Lower leg skin (tissue), 3 donors: ENCODE measurements around the gene GPR162.

ENCODE experiments used
- POLR2A ChIP-seq, 2 donors: fragments of 450-650 bp; IDR thresholded peaks; one replicate each; pipeline ENCODE4 v1.6.1; 2016 to 2017; ENCODE audit warnings: antibody characterized with exemption in 2 of 2, mild to moderate bottlenecking in 1 of 2, moderate library complexity in 1 of 2
- TF ChIP-seq, protein P1 (sequence below), 3 donors: fragments of 450-650 bp; IDR thresholded peaks; one replicate each; pipeline ENCODE4 v1.5.1; 2016; ENCODE audit warnings: antibody characterized with exemption in 3 of 3, mild to moderate bottlenecking in 3 of 3, moderate library complexity in 2 of 3

DNA sequence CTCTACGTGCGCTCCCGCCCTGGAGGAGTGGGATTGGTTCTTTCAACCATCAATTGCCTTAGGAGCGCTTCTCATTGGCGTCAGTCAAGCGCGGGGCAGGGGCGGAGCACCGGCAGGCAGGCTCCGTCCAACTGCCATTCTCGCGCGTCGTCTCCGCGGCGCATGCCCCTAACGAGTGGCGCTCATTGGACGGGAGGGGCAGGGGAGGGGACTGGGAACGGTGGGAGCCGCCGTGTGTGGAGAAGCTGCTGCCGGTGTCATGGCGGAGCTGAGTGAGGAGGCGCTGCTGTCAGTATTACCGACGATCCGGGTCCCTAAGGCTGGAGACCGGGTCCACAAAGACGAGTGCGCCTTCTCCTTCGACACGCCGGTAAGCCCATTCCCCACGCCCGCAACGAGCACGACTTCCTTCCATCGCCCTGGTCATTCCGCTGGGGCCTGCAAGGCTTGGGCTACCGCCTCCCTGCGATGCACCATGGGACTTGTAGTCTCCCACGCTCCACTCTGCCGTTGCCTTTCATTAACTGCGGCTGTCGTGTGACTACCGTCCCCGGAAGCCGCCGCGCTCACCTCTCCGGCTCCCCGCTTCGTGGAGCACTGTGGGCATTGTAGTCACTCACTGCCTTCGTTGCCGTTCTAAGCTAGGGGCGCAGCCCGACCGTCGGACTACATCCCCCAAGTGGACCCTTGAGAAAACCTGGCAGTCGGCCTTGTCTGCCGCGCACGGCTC lies 30.5 kb downstream of the GPR162 start, which contains the start of gene USP5:
- TF ChIP-seq, protein P1, sequence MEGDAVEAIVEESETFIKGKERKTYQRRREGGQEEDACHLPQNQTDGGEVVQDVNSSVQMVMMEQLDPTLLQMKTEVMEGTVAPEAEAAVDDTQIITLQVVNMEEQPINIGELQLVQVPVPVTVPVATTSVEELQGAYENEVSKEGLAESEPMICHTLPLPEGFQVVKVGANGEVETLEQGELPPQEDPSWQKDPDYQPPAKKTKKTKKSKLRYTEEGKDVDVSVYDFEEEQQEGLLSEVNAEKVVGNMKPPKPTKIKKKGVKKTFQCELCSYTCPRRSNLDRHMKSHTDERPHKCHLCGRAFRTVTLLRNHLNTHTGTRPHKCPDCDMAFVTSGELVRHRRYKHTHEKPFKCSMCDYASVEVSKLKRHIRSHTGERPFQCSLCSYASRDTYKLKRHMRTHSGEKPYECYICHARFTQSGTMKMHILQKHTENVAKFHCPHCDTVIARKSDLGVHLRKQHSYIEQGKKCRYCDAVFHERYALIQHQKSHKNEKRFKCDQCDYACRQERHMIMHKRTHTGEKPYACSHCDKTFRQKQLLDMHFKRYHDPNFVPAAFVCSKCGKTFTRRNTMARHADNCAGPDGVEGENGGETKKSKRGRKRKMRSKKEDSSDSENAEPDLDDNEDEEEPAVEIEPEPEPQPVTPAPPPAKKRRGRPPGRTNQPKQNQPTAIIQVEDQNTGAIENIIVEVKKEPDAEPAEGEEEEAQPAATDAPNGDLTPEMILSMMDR (IDR thresholded peaks at IDR 0.05), result no peak
- no peak for TF ChIP-seq POLR2A (IDR thresholded peaks at IDR 0.05)
